Stimulated activated naive B cell treated with anti-CD40 and anti-IgM and Interleukin-4, amounts not matched to agents 10 μg/mL and 1 μg/mL and 100 μg/mL, for 72 hours (primary cell): ENCODE data around the gene RNF212.
A peak's percentile ranks its signal among the peaks of the same experiment; 100 is the strongest.
"Not testable (repeated sequence)": the region's sequence is repeated elsewhere in the genome, so short reads cannot be mapped to it uniquely, and the experiment has no call there.

Experiments used
- ATAC-seq, 2 donors: fragments of 150-1000 bp; cut with Tn5 transposase; replicated peaks; 2 replicates each; pipeline ENCODE4 v1.10.0; 2021; ENCODE audit warnings: moderate library complexity in 1 of 2
- DNase-seq: peaks from one replicate; pipeline ENCODE4 v3.0.0; 2021
- H3K27ac Mint-ChIP-seq: one replicate; pipeline ENCODE4 v1.8.0; 2022; ENCODE audit warnings: mild to moderate bottlenecking, mixed read lengths
- H3K27me3 Mint-ChIP-seq, 2 donors: one replicate each; pipeline ENCODE4 v1.8.0; 2022; ENCODE audit warnings: mixed read lengths in 2 of 2
- H3K36me3 Mint-ChIP-seq, 2 donors: one replicate each; pipeline ENCODE4 v1.8.0; 2022; ENCODE audit warnings: mixed read lengths in 2 of 2, mild to moderate bottlenecking in 1 of 2
- H3K4me1 Mint-ChIP-seq, 2 donors: one replicate each; pipeline ENCODE4 v1.8.0; 2022; ENCODE audit warnings: mixed read lengths in 2 of 2, mild to moderate bottlenecking in 1 of 2
- H3K4me3 Mint-ChIP-seq, 2 donors: one replicate each; pipeline ENCODE4 v1.8.0; 2022; ENCODE audit warnings: mild to moderate bottlenecking in 2 of 2, mixed read lengths in 2 of 2, moderate library complexity in 1 of 2
- H3K9me3 Mint-ChIP-seq, 2 donors: one replicate each; pipeline ENCODE4 v1.8.0; 2022; ENCODE audit warnings: mixed read lengths in 2 of 2, mild to moderate bottlenecking in 1 of 2

The RNF212 gene

DNA sequence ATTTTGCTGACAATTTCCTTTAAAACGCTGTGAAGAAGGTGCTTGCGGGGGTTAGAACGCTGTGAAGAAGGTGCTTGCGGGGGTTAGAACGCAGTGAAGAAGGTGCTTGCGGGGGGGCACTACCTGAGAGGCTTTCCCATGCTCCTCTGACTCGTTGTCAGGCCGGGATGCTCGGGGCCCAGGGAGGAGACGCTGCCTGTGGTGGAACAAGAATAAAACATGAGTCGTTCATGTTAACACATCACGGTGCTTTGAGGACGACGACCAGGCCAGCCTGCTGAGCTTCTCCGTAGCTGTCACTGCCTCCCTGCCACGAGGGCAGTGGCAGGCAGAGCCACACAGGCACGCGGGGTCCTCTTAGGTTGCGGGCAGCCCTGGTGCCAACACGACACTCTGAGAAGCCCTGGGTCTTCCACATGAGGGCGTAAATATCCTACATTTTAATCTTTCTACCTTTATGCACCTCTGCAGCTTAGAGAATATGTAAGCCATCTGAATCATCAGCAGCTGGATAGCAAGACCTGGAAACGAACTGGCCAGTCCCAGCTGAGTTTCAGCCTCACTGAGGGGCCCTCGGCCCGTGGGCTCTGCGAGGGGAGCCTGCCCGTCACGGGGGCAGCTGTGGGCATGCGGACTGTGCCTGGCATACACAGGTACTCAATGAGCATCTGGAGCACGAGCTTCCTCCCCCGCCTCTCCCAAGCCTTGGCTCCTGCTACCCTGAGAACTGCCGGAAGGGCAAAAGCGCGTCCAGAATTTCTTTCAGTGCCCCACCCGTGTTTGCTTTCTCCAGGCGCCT is 55.0 kb downstream of the RNF212 start:
- Mint-ChIP-seq H3K27ac (no peak overlapping the region), H3K4me1 (peaks cover 14 to 17% of the 10 kb centered on the region in 2 donors), H3K36me3 (no peaks in the 10 kb centered on the region), H3K27me3 (peaks cover 18 to 25% of the 10 kb centered on the region in 2 donors), H3K9me3 (peaks cover 0 to 2% of the 10 kb centered on the region in 2 donors), H3K4me3 (no peak overlapping the region)
- no peak for ATAC-seq
- no peak for DNase-seq

- Mint-ChIP-seq H3K27ac (no peak overlapping the region), H3K36me3 (no peaks in the 10 kb centered on the region), H3K9me3 (no peaks in the 10 kb centered on the region), H3K4me1 (peaks cover 13% of the 10 kb centered on the region in 2 donors), H3K4me3 (no peak overlapping the region), H3K27me3 (peaks cover 17 to 18% of the 10 kb centered on the region in 2 donors)
- ATAC-seq (no peak), DNase-seq (no peak)
Observed at GRCh38 chr4:1057403-1057745, 56.0 kb downstream of the RNF212 start.

GRCh38 chr4:1056671-1057402 is 56.5 kb downstream of the RNF212 start:
- peaks cover 2 to 3% of the 10 kb centered on the region in 2 donors for H3K36me3 Mint-ChIP-seq
- DNase-seq (no peak), ATAC-seq (no peak)
- H3K9me3 Mint-ChIP-seq, result peaks cover 0 to 2% of the 10 kb centered on the region in 2 donors
- H3K27me3 Mint-ChIP-seq, result peaks cover 12 to 15% of the 10 kb centered on the region in 2 donors
- no peak overlapping the region for H3K27ac Mint-ChIP-seq
- peaks cover 8 to 10% of the 10 kb centered on the region in 2 donors for H3K4me1 Mint-ChIP-seq
- no peak overlapping the region for H3K4me3 Mint-ChIP-seq

- DNase-seq (peak; percentile 77), ATAC-seq (peak; percentile 99)
- Mint-ChIP-seq H3K27ac (peak overlapping the region; percentile 26), H3K4me1 (peaks cover 6 to 10% of the 10 kb centered on the region in 2 donors), H3K36me3 (peaks cover 5 to 8% of the 10 kb centered on the region in 2 donors), H3K9me3 (peaks cover 0 to 6% of the 10 kb centered on the region in 2 donors), H3K4me3 (peak overlapping the region; percentile 49 to 78), H3K27me3 (peaks cover 9 to 15% of the 10 kb centered on the region in 2 donors)
Observed at GRCh38 chr4:1055721-1056590, 57.4 kb downstream of the RNF212 start.

DNA sequence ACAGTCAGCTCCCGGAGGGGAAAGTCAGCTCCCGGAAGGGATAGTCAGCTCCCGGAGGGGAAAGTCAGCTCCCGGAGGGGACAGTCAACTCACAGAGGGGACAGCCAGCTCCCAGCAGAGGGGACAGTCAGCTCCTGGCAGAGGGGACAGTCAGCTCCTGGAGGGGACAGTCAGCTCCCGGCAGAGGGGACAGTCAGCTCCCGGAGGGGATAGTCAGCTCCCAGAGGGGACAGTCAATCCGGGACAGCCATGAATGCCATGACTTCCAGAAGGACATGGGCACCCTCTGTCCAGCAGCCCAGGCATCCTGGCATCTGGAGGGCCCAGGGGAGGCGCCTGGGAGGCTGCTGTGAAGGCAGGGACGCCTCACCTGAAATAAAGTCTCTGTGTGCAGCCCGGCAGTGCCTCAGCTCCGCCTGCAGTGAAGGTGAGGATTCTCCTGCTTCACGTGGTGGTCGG is 58.1 kb downstream of the RNF212 start:
- not testable (repeated sequence) for H3K27ac Mint-ChIP-seq, H3K9me3 Mint-ChIP-seq, DNase-seq, H3K36me3 Mint-ChIP-seq
- peaks cover 6 to 10% of the 10 kb centered on the region in 2 donors for H3K4me1 Mint-ChIP-seq
- peak overlapping the region; percentile 49 to 78 for H3K4me3 Mint-ChIP-seq
- peak; percentile 27 to 31 for ATAC-seq
- peaks cover 9 to 11% of the 10 kb centered on the region in 2 donors for H3K27me3 Mint-ChIP-seq

DNA sequence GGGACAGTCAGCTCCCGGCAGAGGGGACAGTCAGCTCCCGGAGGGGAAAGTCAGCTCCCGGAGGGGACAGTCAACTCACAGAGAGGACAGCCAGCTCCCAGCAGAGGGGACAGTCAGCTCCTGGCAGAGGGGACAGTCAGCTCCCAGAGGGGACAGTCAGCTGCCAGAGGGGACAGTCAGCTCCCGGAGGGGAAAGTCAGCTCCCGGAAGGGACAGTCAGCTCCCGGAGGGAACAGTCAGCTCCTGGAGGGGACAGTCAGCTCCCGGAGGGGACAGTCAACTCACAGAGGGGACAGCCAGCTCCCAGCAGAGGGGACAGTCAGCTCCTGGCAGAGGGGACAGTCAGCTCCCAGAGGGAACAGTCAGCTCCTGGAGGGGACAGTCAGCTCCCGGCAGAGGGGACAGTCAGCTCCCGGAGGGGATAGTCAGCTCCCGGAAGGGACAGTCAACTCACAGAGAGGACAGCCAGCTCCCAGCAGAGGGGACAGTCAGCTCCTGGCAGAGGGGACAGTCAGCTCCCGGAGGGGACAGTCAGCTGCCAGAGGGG is 58.6 kb downstream of the RNF212 start:
- H3K36me3 Mint-ChIP-seq, H3K4me3 Mint-ChIP-seq, ATAC-seq, H3K27ac Mint-ChIP-seq, DNase-seq, H3K9me3 Mint-ChIP-seq: not testable (repeated sequence)
- H3K27me3 Mint-ChIP-seq, result peaks cover 9 to 14% of the 10 kb centered on the region in 2 donors
- peaks cover 6 to 10% of the 10 kb centered on the region in 2 donors for H3K4me1 Mint-ChIP-seq

- H3K4me3 Mint-ChIP-seq, H3K9me3 Mint-ChIP-seq, H3K27ac Mint-ChIP-seq, DNase-seq, ATAC-seq: not testable (repeated sequence)
- peaks cover 5 to 13% of the 10 kb centered on the region in 2 donors for H3K36me3 Mint-ChIP-seq
- H3K27me3 Mint-ChIP-seq, result peaks cover 12 to 23% of the 10 kb centered on the region in 2 donors
- H3K4me1 Mint-ChIP-seq, result peaks cover 13 to 14% of the 10 kb centered on the region in 2 donors
Observed at GRCh38 chr4:1053891-1054290, 59.5 kb downstream of the RNF212 start.

DNA sequence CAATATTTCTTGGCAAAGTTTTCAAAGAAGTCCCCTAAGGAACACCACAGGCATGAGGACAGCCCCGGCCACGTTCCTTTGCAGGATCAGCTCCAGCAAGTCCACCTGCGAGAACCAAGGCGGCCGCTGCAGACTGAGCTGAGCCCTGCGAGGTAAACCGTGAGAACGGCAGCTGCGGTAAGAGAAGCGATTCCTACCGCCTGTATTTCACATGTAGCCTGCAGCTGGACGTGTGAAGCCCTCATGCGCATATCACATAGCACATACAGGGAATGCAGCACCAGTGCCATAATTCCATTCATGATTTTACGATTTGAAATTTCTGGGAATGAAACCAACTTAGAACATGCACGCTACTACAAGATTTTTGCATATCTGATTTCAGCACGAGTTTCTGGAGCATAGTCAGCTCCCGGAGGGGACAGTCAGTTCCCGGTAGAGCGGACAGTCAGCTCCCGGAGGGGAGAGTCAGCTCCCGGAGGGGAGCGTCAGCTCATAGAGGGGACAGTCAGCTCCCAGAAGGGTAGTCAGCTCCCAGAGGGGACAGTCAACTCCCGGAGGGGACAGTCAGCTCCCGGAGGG is 60.2 kb downstream of the RNF212 start:
- ATAC-seq, result no peak
- Mint-ChIP-seq H3K36me3 (peaks cover 5 to 15% of the 10 kb centered on the region in 2 donors), H3K4me3 (no peak overlapping the region), H3K9me3 (peaks cover 0 to 8% of the 10 kb centered on the region in 2 donors), H3K27ac (no peak overlapping the region), H3K4me1 (peaks cover 16 to 21% of the 10 kb centered on the region in 2 donors), H3K27me3 (peaks cover 17 to 29% of the 10 kb centered on the region in 2 donors)
- DNase-seq, result no peak

GRCh38 chr4:1052231-1052671 is 61.1 kb downstream of the RNF212 start:
- peaks cover 5 to 15% of the 10 kb centered on the region in 2 donors for H3K36me3 Mint-ChIP-seq
- H3K27me3 Mint-ChIP-seq, result peaks cover 25 to 39% of the 10 kb centered on the region in 2 donors

DNA sequence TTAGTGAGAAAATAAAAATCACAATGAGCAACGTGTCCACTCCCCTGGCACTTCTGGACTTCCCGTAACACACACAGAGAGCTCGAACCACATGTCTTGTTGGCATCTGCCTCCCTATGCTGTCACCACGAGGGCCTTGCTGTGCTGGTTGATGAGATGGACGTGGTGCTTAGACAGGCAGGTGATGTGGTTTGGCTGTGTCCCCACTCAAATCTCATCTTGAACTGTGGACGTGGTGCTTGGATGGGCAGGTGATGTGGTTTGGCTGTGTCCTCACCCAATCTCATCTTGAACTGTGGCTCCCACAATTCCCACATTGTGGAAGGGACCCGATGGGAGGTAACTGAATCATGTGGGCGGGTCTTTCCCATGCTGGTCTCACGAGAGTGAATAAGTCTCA is 61.9 kb downstream of the RNF212 start:
- DNase-seq (no peak), ATAC-seq (no peak)
- Mint-ChIP-seq H3K4me1 (peaks cover 23 to 33% of the 10 kb centered on the region in 2 donors), H3K27me3 (peaks cover 30 to 46% of the 10 kb centered on the region in 2 donors), H3K9me3 (peaks cover 0 to 10% of the 10 kb centered on the region in 2 donors), H3K27ac (no peak overlapping the region), H3K4me3 (no peak overlapping the region), H3K36me3 (peaks cover 7 to 19% of the 10 kb centered on the region in 2 donors)

More at GRCh38 chr4:1052231-1052671, 61.1 kb downstream of the RNF212 start:
- ATAC-seq, result no peak
- no peak for DNase-seq
- H3K4me1 Mint-ChIP-seq, result peaks cover 20 to 28% of the 10 kb centered on the region in 2 donors
- no peak overlapping the region for H3K27ac Mint-ChIP-seq
- H3K4me3 Mint-ChIP-seq, result no peak overlapping the region
- H3K9me3 Mint-ChIP-seq, result peaks cover 0 to 8% of the 10 kb centered on the region in 2 donors

DNA sequence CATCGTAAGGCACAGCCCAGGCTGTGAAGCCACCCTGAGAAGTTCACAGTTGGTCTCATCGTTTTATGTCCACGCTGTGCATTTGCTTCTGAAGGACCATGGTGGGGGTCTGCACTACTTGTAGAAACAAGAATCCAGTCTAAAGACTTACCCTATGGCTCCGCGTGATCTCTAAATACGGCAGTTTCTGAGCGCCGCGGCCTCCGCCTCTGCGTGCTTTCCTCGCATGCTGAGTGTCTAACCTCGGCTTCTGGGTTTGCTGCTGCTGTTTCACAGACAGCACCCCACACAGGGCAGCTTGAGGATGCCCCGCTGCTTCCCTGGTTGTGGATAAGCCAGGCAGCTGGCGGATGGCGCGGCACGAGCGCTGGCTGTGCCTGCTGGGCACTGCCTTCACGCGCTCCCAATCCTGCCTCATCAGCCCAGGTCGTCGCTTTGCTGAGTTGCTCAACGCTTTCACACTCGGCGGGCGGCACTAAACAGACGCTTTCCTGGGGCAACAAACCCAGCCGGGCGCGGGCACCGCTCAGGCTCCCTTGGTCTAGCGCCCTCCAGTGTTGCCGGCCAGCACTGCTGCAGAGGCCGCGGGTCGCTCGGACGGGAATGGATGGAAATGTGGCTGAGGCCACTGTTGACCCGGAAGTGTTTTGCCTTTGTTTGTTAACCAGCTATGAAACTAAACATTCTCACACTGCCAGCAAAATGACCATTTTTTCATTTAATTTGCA is 62.7 kb downstream of the RNF212 start:
- H3K27ac Mint-ChIP-seq, result no peak overlapping the region

DNA sequence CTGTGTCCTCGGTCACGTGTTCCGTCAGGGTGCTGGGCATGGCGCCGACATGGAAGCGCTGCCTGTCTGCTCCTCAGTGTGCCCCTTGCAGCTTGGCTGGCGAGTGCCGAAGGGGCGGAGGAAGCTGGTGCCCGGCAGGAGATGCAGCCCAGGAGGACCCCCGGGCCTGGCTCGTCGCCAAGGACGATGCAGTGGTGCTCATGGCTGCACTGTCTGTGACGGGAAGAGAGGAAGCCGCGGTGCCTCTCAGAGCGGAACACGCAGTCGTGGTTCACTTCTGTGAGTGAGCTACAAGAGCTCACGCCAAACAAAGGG is 63.8 kb downstream of the RNF212 start:
- Mint-ChIP-seq H3K27me3 (peaks cover 42 to 59% of the 10 kb centered on the region in 2 donors), H3K27ac (peak overlapping the region; percentile 57)

More for the DNA sequence above, 62.7 kb downstream of the RNF212 start:
- H3K9me3 Mint-ChIP-seq, result peaks cover 0 to 10% of the 10 kb centered on the region in 2 donors
- ATAC-seq, result no peak
- peaks cover 32 to 49% of the 10 kb centered on the region in 2 donors for H3K27me3 Mint-ChIP-seq
- peaks cover 17 to 25% of the 10 kb centered on the region in 2 donors for H3K4me1 Mint-ChIP-seq
- no peak overlapping the region for H3K4me3 Mint-ChIP-seq
- peaks cover 7 to 19% of the 10 kb centered on the region in 2 donors for H3K36me3 Mint-ChIP-seq
- DNase-seq, result no peak

More for the DNA sequence above, 63.8 kb downstream of the RNF212 start:
- ATAC-seq, result no peak
- Mint-ChIP-seq H3K4me1 (peaks cover 16 to 24% of the 10 kb centered on the region in 2 donors), H3K9me3 (peaks cover 0 to 10% of the 10 kb centered on the region in 2 donors), H3K36me3 (peaks cover 7 to 19% of the 10 kb centered on the region in 2 donors), H3K4me3 (no peak overlapping the region)
- no peak for DNase-seq
